Testis (tissue), 2 donors: ENCODE measurements around the gene KRT7.

Experiments
- POLR2A ChIP-seq: fragments of 450-650 bp; IDR thresholded peaks from one replicate; pipeline ENCODE4 v1.6.1; 2017; ENCODE audit warnings: antibody characterized with exemption, mild to moderate bottlenecking, moderate library complexity
- TF ChIP-seq, protein P1 (sequence below), 3 experiments: fragments of 450-650 bp in 2 of 3; fragments of 200-600 bp in 1 of 3; sonication (generic) in 1 of 3; IDR thresholded peaks; one replicate each; pipeline ENCODE4 v1.5.1; 2016 to 2019; ENCODE audit warnings: antibody characterized with exemption in 3 of 3, mild to moderate bottlenecking in 2 of 3, moderate library complexity in 1 of 3

DNA sequence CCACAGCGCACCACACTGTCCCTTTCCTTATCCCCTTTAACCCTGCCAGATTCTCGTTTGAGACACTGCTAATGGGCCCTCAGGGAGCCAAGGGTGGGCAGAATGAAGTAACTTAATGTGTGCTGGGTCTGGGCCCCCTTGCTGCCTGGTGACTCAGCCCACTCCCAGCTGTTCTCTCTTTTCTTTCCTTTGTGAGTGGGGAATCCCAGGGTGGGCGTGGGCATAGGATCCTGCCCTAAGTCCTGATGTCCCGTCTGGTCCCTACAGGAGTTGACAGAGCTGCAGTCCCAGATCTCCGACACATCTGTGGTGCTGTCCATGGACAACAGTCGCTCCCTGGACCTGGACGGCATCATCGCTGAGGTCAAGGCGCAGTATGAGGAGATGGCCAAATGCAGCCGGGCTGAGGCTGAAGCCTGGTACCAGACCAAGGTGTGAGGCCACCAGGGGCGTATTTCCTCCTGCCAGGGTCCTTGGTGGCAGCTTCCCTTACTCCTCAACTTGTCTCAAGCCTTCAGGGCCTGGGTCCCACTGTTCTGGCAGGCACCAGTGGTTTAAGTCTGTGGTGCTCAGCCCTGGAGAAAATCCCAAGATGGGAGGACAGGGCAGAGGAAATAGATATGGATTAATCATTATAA, 8.3 kb downstream of the KRT7 start:
- TF ChIP-seq POLR2A: no peak
- TF ChIP-seq, protein P1, sequence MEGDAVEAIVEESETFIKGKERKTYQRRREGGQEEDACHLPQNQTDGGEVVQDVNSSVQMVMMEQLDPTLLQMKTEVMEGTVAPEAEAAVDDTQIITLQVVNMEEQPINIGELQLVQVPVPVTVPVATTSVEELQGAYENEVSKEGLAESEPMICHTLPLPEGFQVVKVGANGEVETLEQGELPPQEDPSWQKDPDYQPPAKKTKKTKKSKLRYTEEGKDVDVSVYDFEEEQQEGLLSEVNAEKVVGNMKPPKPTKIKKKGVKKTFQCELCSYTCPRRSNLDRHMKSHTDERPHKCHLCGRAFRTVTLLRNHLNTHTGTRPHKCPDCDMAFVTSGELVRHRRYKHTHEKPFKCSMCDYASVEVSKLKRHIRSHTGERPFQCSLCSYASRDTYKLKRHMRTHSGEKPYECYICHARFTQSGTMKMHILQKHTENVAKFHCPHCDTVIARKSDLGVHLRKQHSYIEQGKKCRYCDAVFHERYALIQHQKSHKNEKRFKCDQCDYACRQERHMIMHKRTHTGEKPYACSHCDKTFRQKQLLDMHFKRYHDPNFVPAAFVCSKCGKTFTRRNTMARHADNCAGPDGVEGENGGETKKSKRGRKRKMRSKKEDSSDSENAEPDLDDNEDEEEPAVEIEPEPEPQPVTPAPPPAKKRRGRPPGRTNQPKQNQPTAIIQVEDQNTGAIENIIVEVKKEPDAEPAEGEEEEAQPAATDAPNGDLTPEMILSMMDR (IDR thresholded peaks at IDR 0.05): no peak
